NOMO-1 treated with dmso at 0.1 percent for 144 hours (cell line): Measurements from ENCODE around the gene PYCR2.
"Not testable (repeated sequence)": the region's sequence is repeated elsewhere in the genome, so short reads cannot be mapped to it uniquely, and the experiment has no call there.

Source experiments
- DNase-seq: peaks from one replicate; lab custom pipeline; 2025; ENCODE audit not compliant: unreplicated experiment; lab: John Stamatoyannopoulos, UW

The PYCR2 gene

GRCh38 chr1:225943582-225943981 is 19.5 kb upstream of the PYCR2 start:
- DNase-seq: no peak

GRCh38 chr1:225942574-225942973 is 18.5 kb upstream of the PYCR2 start:
- no peak for DNase-seq

DNA sequence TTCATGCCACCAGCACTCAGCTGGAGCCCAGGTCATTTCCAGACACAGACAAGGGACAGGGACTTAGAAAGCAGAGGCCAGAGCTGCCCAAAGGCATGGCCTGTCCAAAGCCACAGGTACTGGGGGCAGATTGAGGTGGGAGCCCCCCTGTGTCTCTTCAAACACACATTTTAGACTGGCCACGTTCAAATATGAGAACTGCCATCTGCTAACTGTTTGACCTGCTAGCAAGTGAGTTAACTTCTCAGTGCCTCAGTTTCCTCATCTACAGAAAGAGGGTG is 17.8 kb upstream of the PYCR2 start:
- DNase-seq: no peak

DNA sequence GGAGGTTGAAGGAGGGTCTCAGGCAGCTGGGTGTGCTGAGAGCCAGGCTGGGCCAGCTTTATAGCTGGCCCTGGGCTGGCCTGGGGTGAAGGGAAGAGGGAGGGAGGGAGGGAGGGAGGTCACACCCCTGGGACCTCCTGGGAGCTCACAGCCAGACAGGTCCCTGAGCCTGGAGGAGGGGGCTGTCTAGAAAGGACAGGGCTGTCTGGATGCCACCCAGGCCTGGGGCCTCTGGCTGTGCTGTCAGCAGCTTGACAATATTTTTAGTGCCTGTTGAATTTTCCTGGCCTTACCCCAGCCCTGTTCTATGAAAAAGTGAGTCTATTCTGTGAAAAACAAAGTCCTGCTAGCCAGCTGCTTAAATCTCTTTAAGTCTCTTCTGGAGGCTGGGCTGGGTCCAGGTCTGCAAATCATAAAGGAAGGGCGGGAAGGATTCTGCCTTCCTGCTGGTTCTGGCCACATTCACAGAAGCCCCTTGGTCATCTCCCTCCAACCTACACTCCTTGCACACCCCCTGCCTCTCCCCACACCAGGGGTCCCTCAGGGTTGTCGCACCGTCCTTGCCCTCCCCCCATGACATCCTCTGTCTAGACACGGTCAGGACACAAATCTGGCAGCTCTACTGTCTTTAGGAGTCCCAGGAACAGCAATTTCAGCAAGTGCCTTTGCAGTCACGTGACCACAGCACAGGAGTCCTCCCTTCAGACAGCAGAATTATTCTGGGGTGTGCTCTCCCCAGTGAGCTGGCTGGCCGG is 17.3 kb upstream of the PYCR2 start, which contains the start of gene LEFTY2:
TSS of gene LEFTY2 (minus strand) at position 34 of the 755 bp plus-strand sequence. CDS start 80 bp downstream, outside the sequence.
- DNase-seq: no peak

- DNase-seq: no peak
Observed at GRCh38 chr1:225940385-225941151, 16.5 kb upstream of the PYCR2 start.

DNA sequence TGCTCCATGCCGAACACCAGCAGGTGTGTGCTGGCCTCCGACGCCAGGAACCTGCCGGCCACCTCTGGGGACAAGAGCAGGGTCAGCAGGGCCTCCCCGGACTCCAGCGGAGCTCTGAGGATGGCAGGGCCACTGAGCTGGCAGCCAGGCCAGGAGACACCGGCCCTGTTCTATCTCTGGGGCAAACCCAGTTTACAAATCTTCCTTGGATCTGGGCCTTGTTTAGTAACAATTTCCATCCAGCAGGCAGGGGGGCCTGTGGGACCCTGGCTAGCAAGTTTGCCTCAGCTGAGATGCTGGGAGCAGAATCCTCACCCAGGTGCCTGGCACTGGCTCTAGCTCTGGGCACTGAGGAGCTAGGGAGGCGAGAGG is 15.9 kb upstream of the PYCR2 start:
- not testable (repeated sequence) for DNase-seq

DNA sequence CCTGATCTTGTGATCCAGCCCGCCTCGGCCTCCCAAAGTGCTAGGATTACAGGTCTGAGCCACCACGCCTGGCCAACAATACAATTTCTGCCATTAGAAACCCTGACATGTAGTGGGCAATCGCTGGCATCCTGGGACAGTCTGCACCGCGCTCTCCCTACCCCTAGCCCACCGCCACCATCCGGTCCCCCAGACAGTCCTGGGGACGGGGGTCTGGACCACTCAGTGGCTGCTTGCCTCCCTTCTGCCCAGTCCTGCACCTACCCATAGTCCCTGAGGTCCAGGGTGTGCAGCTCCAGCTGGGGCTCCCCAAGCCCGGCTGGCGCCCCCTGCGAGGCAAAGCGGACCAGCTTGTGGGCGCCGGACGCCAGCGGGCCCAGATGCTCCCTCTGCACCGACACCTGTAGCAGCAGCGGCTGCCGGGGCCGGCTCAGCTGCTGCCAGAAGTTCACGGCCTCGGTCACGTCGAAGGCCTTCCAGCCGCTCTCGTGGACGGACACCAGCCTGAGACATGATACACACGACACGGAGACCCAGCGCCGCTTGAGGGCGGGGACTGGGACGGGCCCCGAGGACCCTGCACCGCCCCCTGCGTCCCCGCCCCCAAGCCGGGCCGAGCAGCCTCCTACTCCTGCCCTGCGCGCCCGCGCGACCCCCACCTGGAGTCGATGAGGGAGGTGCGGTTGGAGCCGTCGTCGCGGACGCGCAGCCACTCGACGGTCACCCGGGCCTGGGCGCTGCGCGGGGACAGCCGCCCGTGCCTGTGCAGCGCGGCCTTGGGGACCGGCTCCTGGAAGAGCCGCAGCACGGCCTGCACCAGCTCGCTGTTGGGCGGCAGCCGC is 15.3 kb upstream of the PYCR2 start:
- DNase-seq: not testable (repeated sequence)

- no peak for DNase-seq
Observed at GRCh38 chr1:225937048-225937968, 13.3 kb upstream of the PYCR2 start.

DNA sequence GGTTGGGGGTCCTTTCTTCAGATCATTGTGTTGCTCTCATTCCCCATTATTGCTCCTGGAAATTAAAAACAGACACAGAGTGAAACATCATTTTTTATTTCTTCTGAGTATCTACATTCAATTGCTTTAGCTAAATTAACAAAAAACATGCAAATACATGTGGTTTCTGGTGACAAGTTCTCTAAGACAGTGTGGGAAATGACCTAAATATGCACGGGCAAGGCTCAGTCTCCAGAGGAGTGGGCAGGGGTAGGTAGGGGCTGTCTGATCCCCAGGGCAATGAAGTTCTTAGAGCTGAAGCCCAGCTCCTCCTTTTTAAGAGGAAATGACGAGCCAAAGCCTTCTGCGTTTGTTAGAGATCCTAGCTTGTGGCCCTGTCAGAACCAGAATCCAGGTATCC is 12.5 kb upstream of the PYCR2 start:
- no peak for DNase-seq

DNA sequence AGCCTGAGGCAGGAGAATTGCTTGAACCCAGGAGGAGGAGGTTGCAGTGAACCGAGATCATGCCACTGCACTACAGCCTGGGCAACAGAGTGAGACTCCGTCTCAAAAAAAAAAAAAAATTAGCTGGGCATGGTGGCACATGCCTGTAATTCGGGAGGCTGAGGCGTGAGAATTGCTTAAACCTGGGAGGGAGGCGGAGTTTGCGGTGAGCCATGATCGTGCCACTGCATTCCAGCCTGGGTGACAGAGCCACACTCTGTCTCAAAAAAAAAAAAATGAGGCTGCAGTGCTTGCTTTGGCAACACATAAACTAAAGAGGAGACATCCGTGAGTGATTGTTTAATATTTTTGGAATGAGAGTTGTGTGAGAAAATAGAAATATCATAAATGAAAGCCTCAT is 12.0 kb upstream of the PYCR2 start:
- DNase-seq: not testable (repeated sequence)

- no peak for DNase-seq
Observed at GRCh38 chr1:225934711-225935110, 10.7 kb upstream of the PYCR2 start.

GRCh38 chr1:225933072-225933471 is 9.0 kb upstream of the PYCR2 start:
- no peak for DNase-seq

GRCh38 chr1:225931270-225932136 is 7.5 kb upstream of the PYCR2 start:
- DNase-seq: no peak

GRCh38 chr1:225930566-225930965 is 6.5 kb upstream of the PYCR2 start:
- no peak for DNase-seq

GRCh38 chr1:225929462-225929861 is 5.4 kb upstream of the PYCR2 start:
- DNase-seq: not testable (repeated sequence)

DNA sequence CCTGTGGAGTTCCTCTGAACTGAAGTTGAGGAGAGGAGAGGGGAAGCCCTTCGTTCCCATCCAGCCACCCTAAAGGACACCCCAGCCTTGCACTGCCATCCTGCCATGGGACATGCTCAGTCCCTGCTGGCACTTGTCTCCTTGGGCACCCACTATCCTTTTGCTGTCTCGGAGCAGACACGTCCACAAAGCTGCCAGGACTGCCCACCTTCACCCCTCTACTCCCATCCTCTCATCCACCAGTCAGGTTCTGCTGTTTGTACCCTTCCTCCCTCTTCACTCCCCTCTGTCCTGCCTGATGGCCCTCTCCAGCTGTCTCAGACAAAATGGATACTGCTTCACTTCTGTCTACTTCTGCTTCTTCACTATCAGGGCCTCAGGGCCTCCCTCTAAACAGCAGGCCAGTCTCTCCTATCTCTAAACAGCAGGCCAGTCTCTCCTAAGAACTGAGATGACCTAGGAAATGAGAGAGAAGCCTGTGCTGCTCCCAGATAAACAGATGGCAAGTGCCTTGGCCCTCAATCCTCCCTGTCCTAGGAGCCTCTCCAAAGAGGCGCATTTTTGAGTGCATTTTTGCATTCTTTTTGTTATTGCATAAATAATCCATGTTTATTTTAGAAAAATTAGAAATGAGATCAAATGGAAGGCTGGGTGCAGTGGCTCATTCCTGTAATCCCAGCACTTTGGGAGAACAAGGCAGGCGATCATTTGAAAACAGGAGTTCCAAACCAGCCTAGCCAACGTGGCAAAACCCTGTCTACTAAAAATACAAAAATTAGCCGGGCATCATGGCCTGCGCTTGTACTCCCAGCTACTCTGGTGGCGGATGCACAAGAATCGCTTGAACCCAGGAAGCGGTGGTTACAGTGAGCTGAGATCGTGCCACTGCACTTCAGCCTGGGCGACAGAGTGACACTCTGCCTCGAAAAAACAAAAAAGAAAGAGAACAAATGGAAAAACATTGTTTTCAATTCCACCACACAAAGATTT is 4.4 kb upstream of the PYCR2 start:
- DNase-seq: no peak

DNA sequence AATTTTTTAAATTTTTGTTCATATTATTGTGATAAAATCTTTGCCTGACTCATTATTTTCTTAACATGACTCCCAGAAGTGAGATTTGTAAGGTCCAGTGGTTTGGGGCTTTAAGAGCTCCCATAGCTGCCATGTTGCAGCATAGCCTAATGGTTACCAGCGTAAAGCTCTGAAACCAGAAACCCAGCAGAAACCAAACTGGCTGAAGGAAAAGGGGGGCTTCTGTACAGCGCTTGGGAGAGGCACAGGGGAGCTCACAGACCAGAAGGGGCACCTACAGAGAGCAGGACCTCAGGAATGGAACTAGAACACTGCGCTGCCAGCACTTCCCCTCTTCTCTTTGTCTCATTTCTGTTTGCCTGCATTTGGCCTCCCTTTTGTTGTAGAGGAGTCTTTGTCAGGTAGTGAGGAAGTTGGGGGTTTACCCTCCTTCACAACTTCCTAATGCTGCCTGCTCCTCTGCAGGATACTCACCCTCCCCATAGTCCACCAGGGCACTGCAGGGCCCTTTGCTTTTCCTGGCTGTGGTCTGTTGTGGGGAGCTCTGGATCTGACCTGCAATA is 2.6 kb upstream of the PYCR2 start:
- no peak for DNase-seq

GRCh38 chr1:225923381-225923691 is 714 bp downstream of the PYCR2 start:
- no peak for DNase-seq
